ENCODE measurements around the gene METTL21C.

DNA sequence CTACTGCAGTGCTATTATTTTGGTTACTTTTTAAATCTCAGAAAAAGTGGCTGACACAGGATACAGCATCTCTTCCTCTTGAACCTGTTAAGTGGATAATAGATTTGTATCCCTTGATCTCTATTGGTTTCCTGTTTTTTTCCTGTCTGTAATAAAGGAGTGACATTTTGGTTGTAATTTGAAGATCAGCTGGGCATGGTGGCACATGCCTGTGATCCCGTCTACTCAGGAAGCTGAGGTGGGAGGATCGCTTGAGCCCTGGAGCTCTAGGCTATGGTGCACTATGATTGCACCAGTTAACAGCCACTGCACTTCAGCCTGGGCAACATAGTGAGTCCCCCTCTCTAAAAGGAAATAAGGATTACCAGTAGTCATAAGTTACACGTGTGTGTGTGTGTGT lies 46.8 kb downstream of the METTL21C start:
- TF ChIP-seq, protein P1, sequence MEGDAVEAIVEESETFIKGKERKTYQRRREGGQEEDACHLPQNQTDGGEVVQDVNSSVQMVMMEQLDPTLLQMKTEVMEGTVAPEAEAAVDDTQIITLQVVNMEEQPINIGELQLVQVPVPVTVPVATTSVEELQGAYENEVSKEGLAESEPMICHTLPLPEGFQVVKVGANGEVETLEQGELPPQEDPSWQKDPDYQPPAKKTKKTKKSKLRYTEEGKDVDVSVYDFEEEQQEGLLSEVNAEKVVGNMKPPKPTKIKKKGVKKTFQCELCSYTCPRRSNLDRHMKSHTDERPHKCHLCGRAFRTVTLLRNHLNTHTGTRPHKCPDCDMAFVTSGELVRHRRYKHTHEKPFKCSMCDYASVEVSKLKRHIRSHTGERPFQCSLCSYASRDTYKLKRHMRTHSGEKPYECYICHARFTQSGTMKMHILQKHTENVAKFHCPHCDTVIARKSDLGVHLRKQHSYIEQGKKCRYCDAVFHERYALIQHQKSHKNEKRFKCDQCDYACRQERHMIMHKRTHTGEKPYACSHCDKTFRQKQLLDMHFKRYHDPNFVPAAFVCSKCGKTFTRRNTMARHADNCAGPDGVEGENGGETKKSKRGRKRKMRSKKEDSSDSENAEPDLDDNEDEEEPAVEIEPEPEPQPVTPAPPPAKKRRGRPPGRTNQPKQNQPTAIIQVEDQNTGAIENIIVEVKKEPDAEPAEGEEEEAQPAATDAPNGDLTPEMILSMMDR (IDR thresholded peaks at IDR 0.05) = no peak
- no peak for TF ChIP-seq POLR2A (IDR thresholded peaks at IDR 0.05)
